HEK293 (cell line): Measurements from ENCODE around the gene PEAR1.

Source experiments
- FEZF1 ChIP-seq: fragments of 450-650 bp; formaldehyde crosslinking; IDR thresholded peaks from 2 replicates; pipeline ENCODE4 v1.5.1; 2016; ENCODE audit warnings: missing biosample characterization, missing genetic modification characterization
- GLIS1 ChIP-seq: fragments of 450-650 bp; formaldehyde crosslinking; IDR thresholded peaks from 2 replicates; pipeline ENCODE4 v1.5.1; 2016; ENCODE audit warnings: missing biosample characterization, missing genetic modification characterization
- MYNN ChIP-seq: fragments of 450-650 bp; formaldehyde crosslinking; IDR thresholded peaks from 2 replicates; pipeline ENCODE4 v1.5.1; 2016; ENCODE audit warnings: missing biosample characterization, missing genetic modification characterization, borderline replicate concordance
- ZNF202 ChIP-seq: fragments of 450-650 bp; formaldehyde crosslinking; IDR thresholded peaks from 2 replicates; pipeline ENCODE4 v1.5.1; 2016; ENCODE audit warnings: missing biosample characterization, missing genetic modification characterization, borderline replicate concordance
- ZNF266 ChIP-seq: fragments of 450-650 bp; formaldehyde crosslinking; IDR thresholded peaks from 2 replicates; pipeline ENCODE4 v1.5.1; 2016; ENCODE audit warnings: missing biosample characterization, missing genetic modification characterization, low read depth
- ZNF473 ChIP-seq: fragments of 450-650 bp; formaldehyde crosslinking; IDR thresholded peaks from 2 replicates; pipeline ENCODE4 v1.5.1; 2017; ENCODE audit warnings: missing biosample characterization, missing genetic modification characterization
- ZNF548 ChIP-seq: fragments of 450-650 bp; formaldehyde crosslinking; IDR thresholded peaks from 2 replicates; pipeline ENCODE4 v1.5.1; 2016; ENCODE audit warnings: missing biosample characterization, missing genetic modification characterization
- ZNF560 ChIP-seq: fragments of 450-650 bp; formaldehyde crosslinking; IDR thresholded peaks from 2 replicates; pipeline ENCODE4 v1.5.1; 2017; ENCODE audit warnings: missing biosample characterization, missing genetic modification characterization, borderline replicate concordance
- TF ChIP-seq, protein P1 (sequence below): fragments of 450-650 bp; formaldehyde crosslinking; IDR thresholded peaks from 2 replicates; pipeline ENCODE4 v1.5.1; 2017; ENCODE audit warnings: missing biosample characterization, missing genetic modification characterization
- TF ChIP-seq, protein P2 (sequence below): fragments of 450-650 bp; formaldehyde crosslinking; IDR thresholded peaks from 2 replicates; pipeline ENCODE4 v1.5.1; 2016; ENCODE audit warnings: missing biosample characterization, missing genetic modification characterization, low read depth
- TF ChIP-seq, protein P3 (sequence below): fragments of 450-650 bp; formaldehyde crosslinking; IDR thresholded peaks from 2 replicates; pipeline ENCODE4 v1.5.1; 2016; ENCODE audit warnings: missing biosample characterization, missing genetic modification characterization

PEAR1 gene

DNA sequence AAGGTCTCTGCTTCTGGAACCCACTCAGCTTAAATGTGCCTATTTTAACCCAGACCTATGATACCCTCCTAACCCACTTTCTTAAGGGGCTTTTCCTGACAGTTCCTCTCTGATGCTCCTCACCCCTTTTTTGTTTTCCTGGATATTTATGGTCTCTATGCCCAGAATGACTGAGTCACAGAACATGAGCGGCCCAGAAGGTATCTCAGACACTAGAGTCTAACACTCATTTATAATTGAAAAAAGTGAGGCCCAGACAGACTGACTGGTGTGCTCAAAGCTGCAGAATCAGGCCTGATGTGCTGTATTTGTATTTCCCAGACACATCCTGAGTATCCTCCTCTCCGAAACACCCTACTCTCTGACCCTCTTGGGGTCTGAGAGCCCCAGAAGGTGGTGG, 70.9 kb downstream of the PEAR1 start (continued):
- TF ChIP-seq, protein P1, sequence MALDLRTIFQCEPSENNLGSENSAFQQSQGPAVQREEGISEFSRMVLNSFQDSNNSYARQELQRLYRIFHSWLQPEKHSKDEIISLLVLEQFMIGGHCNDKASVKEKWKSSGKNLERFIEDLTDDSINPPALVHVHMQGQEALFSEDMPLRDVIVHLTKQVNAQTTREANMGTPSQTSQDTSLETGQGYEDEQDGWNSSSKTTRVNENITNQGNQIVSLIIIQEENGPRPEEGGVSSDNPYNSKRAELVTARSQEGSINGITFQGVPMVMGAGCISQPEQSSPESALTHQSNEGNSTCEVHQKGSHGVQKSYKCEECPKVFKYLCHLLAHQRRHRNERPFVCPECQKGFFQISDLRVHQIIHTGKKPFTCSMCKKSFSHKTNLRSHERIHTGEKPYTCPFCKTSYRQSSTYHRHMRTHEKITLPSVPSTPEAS (tag by site-specific recombination): no peak
- TF ChIP-seq MYNN (no peak), ZNF548 (tag by site-specific recombination) (no peak), ZNF560 (tag by site-specific recombination) (no peak), GLIS1 (tag by site-specific recombination) (no peak), ZNF266 (no peak), FEZF1 (tag by site-specific recombination) (no peak), ZNF473 (tag by site-specific recombination) (no peak), ZNF202 (tag by site-specific recombination) (no peak)
- TF ChIP-seq, protein P2, sequence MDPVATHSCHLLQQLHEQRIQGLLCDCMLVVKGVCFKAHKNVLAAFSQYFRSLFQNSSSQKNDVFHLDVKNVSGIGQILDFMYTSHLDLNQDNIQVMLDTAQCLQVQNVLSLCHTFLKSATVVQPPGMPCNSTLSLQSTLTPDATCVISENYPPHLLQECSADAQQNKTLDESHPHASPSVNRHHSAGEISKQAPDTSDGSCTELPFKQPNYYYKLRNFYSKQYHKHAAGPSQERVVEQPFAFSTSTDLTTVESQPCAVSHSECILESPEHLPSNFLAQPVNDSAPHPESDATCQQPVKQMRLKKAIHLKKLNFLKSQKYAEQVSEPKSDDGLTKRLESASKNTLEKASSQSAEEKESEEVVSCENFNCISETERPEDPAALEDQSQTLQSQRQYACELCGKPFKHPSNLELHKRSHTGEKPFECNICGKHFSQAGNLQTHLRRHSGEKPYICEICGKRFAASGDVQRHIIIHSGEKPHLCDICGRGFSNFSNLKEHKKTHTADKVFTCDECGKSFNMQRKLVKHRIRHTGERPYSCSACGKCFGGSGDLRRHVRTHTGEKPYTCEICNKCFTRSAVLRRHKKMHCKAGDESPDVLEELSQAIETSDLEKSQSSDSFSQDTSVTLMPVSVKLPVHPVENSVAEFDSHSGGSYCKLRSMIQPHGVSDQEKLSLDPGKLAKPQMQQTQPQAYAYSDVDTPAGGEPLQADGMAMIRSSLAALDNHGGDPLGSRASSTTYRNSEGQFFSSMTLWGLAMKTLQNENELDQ (tag by site-specific recombination): no peak
- TF ChIP-seq, protein P3, sequence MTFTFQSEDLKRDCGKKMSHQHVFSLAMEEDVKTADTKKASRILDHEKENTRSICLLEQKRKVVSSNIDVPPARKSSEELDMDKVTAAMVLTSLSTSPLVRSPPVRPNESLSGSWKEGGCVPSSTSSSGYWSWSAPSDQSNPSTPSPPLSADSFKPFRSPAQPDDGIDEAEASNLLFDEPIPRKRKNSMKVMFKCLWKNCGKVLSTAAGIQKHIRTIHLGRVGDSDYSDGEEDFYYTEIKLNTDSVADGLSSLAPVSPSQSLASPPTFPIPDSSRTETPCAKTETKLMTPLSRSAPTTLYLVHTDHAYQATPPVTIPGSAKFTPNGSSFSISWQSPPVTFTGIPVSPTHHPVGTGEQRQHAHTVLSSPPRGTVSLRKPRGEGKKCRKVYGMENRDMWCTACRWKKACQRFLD: no peak
- TF ChIP-seq, all 188 proteins: peak for 0
